ENCODE results near the gene TLE1.

TLE1 gene

GRCh38 chr9:81538890-81539289 lies 150.5 kb downstream of the TLE1 start:
- no peak overlapping the region for H3K4me3 ChIP-seq (ENCODE audit: insufficient read depth in 1 of 2, low read depth in 1 of 2, low read length in 2 of 2)
- no peak overlapping the region for H3K23ac ChIP-seq (ENCODE audit: low read length in 2 of 2)
- no peaks in the 10 kb centered on the region for H3K79me1 ChIP-seq (replicated peaks; ENCODE audit: low read length, poor library complexity, severe bottlenecking)
- H2BK12ac ChIP-seq (ENCODE audit: low read length in 2 of 2), result no peak overlapping the region
- H2AK5ac ChIP-seq (ENCODE audit: low read length, severe bottlenecking), result no peak overlapping the region
- 51% methylated on average over 6 of the region's 6 CpGs for WGBS
- no peak overlapping the region for H3K18ac ChIP-seq (ENCODE audit: low read depth in 1 of 2, low read length in 2 of 2)
- no peak overlapping the region for H3K9ac ChIP-seq (ENCODE audit: low read length)
- H3K14ac ChIP-seq (ENCODE audit: low read length in 2 of 2), result no peak overlapping the region
- H3K27me3 ChIP-seq (ENCODE audit: control insufficient read depth in 1 of 2, insufficient read depth in 1 of 2, low read length in 2 of 2), result peaks cover 0 to 6% of the 10 kb centered on the region in 2 experiments
- H3K4ac ChIP-seq (ENCODE audit: low read depth in 1 of 2, low read length in 2 of 2), result no peak overlapping the region
- peak overlapping the region; percentile 4 for H3K27ac ChIP-seq (ENCODE audit: low read length, poor library complexity, severe bottlenecking)
- H3K4me1 ChIP-seq (ENCODE audit: control insufficient read depth, insufficient read depth, low read depth, low read length), result peaks cover 11% of the 10 kb centered on the region
- no peak overlapping the region for H2AFZ ChIP-seq (ENCODE audit: low read depth, low read length)
- no peak overlapping the region for H3K4me2 ChIP-seq (ENCODE audit: low read length, poor library complexity, severe bottlenecking)
- H2BK120ac ChIP-seq (ENCODE audit: low read depth, low read length), result no peak overlapping the region
- no peak overlapping the region for H2BK15ac ChIP-seq (ENCODE audit: low read depth, poor library complexity, severe bottlenecking)
- H2BK5ac ChIP-seq (ENCODE audit: low read depth, low read length, poor library complexity, severe bottlenecking), result no peak overlapping the region
- H3K36me3 ChIP-seq (ENCODE audit: control insufficient read depth in 1 of 2, insufficient read depth in 2 of 2, low read depth in 1 of 2, low read length in 2 of 2), result no peaks in the 10 kb centered on the region
- no peak overlapping the region for H4K8ac ChIP-seq (ENCODE audit: low read length)
- H3K9me3 ChIP-seq (ENCODE audit: control insufficient read depth, low read length), result no peaks in the 10 kb centered on the region
- no peak for DNase-seq
- H4K91ac ChIP-seq (ENCODE audit: low read length), result no peak overlapping the region

DNA sequence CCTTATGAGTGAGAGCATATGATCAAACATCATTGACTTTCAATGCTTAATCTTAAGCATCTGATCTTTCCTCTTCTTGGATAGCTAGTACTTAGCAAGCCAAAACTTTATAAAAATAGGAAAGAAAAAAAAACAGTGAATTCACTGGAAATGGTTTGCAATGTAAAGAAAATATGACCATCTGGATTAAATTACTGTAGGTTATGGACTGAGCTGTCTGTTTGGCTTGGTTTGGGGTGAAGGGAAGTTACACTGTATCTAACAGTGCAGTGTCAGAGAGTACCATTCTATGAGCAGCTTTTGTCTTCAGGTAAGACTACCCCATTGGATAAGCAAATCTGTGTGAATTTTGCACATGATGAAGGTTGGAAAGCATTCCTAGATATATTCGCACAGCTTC lies 151.4 kb downstream of the TLE1 start:
- Histone ChIP-seq H3K27me3 (ENCODE audit: control insufficient read depth in 1 of 2, insufficient read depth in 1 of 2, low read length in 2 of 2) (peaks cover 0 to 6% of the 10 kb centered on the region in 2 experiments), H3K4me1 (ENCODE audit: control insufficient read depth, insufficient read depth, low read depth, low read length) (peaks cover 8% of the 10 kb centered on the region), H2BK120ac (ENCODE audit: low read depth, low read length) (no peak overlapping the region), H2BK15ac (ENCODE audit: low read depth, poor library complexity, severe bottlenecking) (no peak overlapping the region), H3K4me2 (ENCODE audit: low read length, poor library complexity, severe bottlenecking) (no peak overlapping the region), H3K18ac (ENCODE audit: low read depth in 1 of 2, low read length in 2 of 2) (no peak overlapping the region), H3K27ac (ENCODE audit: low read length, poor library complexity, severe bottlenecking) (no peak overlapping the region), H2BK12ac (ENCODE audit: low read length in 2 of 2) (no peak overlapping the region), H3K36me3 (ENCODE audit: control insufficient read depth in 1 of 2, insufficient read depth in 2 of 2, low read depth in 1 of 2, low read length in 2 of 2) (no peaks in the 10 kb centered on the region), H3K4me3 (ENCODE audit: insufficient read depth in 1 of 2, low read depth in 1 of 2, low read length in 2 of 2) (no peak overlapping the region), H2AK5ac (ENCODE audit: low read length, severe bottlenecking) (no peak overlapping the region), H4K8ac (ENCODE audit: low read length) (no peak overlapping the region), H3K14ac (ENCODE audit: low read length in 2 of 2) (no peak overlapping the region), H3K9ac (ENCODE audit: low read length) (no peak overlapping the region), H3K79me1 (replicated peaks; ENCODE audit: low read length, poor library complexity, severe bottlenecking) (no peaks in the 10 kb centered on the region), H2AFZ (ENCODE audit: low read depth, low read length) (no peak overlapping the region), H2BK5ac (ENCODE audit: low read depth, low read length, poor library complexity, severe bottlenecking) (no peak overlapping the region), H3K4ac (ENCODE audit: low read depth in 1 of 2, low read length in 2 of 2) (no peak overlapping the region), H4K91ac (ENCODE audit: low read length) (no peak overlapping the region), H3K23ac (ENCODE audit: low read length in 2 of 2) (no peak overlapping the region), H3K9me3 (ENCODE audit: control insufficient read depth, low read length) (no peaks in the 10 kb centered on the region)
- 100% methylated on average over 1 of the region's 1 CpG for WGBS
- DNase-seq, result no peak

DNA sequence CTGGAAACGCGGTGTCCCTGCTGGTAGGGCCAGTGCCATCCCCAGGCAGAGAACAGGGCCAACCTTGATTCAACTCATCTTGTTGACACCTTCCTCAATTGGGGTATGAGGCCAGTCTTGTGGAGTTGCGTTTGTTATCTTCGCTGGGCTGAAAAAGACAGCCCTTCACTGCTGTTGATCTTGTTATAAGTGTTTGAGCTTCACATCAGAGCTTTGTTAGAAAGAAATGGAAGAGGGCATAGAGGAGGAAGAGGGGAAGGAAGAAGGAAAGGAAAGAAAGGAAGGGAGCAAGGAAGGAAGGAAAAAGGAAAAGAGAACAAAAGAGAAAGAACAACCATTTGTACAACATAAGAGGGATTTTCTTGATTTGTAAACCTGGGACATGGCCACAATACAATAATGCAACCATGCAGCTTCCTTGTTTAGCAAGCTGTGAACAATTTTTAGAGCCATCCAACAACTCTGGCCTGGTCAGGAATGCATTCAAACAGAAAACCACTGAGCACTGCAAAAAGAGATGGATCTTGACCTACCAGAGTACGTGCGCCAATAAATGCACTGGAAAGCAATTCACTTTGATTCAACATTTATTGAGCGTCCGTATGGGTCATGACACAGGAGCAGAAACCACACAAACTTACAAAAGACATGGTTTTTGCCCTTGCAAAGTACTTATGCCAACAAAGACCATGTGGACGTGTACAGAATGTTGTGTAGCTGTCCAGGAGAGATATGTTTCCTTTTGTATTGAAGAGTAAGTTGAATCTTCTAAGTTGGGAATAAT lies 152.9 kb downstream of the TLE1 start:
- no peak overlapping the region for H3K4me2 ChIP-seq (ENCODE audit: low read length, poor library complexity, severe bottlenecking)
- no peak overlapping the region for H2BK5ac ChIP-seq (ENCODE audit: low read depth, low read length, poor library complexity, severe bottlenecking)
- H2BK120ac ChIP-seq (ENCODE audit: low read depth, low read length), result no peak overlapping the region
- no peak overlapping the region for H2BK15ac ChIP-seq (ENCODE audit: low read depth, poor library complexity, severe bottlenecking)
- peak overlapping the region in 1 of 2 experiments; percentile 88 for H3K18ac ChIP-seq (ENCODE audit: low read depth in 1 of 2, low read length in 2 of 2)
- peaks cover 0 to 6% of the 10 kb centered on the region in 2 experiments for H3K27me3 ChIP-seq (ENCODE audit: control insufficient read depth in 1 of 2, insufficient read depth in 1 of 2, low read length in 2 of 2)
- no peaks in the 10 kb centered on the region for H3K9me3 ChIP-seq (ENCODE audit: control insufficient read depth, low read length)
- H3K4me3 ChIP-seq (ENCODE audit: insufficient read depth in 1 of 2, low read depth in 1 of 2, low read length in 2 of 2), result no peak overlapping the region
- H3K14ac ChIP-seq (ENCODE audit: low read length in 2 of 2), result peak overlapping the region in 1 of 2 experiments; percentile 28
- no peak overlapping the region for H3K9ac ChIP-seq (ENCODE audit: low read length)
- H4K8ac ChIP-seq (ENCODE audit: low read length), result no peak overlapping the region
- WGBS, result 96% methylated on average over 9 of the region's 9 CpGs
- DNase-seq, result no peak
- H2BK12ac ChIP-seq (ENCODE audit: low read length in 2 of 2), result peak overlapping the region; percentile 6 to 75
- H2AFZ ChIP-seq (ENCODE audit: low read depth, low read length), result no peak overlapping the region
- H4K91ac ChIP-seq (ENCODE audit: low read length), result no peak overlapping the region
- H3K79me1 ChIP-seq (replicated peaks; ENCODE audit: low read length, poor library complexity, severe bottlenecking), result no peaks in the 10 kb centered on the region
- H3K23ac ChIP-seq (ENCODE audit: low read length in 2 of 2), result no peak overlapping the region
- H3K4me1 ChIP-seq (ENCODE audit: control insufficient read depth, insufficient read depth, low read depth, low read length), result peaks cover 8% of the 10 kb centered on the region
- no peak overlapping the region for H3K27ac ChIP-seq (ENCODE audit: low read length, poor library complexity, severe bottlenecking)
- H2AK5ac ChIP-seq (ENCODE audit: low read length, severe bottlenecking), result peak overlapping the region; percentile 49
- H3K36me3 ChIP-seq (ENCODE audit: control insufficient read depth in 1 of 2, insufficient read depth in 2 of 2, low read depth in 1 of 2, low read length in 2 of 2), result no peaks in the 10 kb centered on the region
- peak overlapping the region in 1 of 2 experiments; percentile 55 for H3K4ac ChIP-seq (ENCODE audit: low read depth in 1 of 2, low read length in 2 of 2)

GRCh38 chr9:81535542-81536241 lies 153.7 kb downstream of the TLE1 start:
- H2BK5ac ChIP-seq (ENCODE audit: low read depth, low read length, poor library complexity, severe bottlenecking), result no peak overlapping the region
- no peak overlapping the region for H3K23ac ChIP-seq (ENCODE audit: low read length in 2 of 2)
- no peak overlapping the region for H4K91ac ChIP-seq (ENCODE audit: low read length)
- no peak overlapping the region for H3K4me2 ChIP-seq (ENCODE audit: low read length, poor library complexity, severe bottlenecking)
- H2BK12ac ChIP-seq (ENCODE audit: low read length in 2 of 2), result peak overlapping the region; percentile 6 to 75
- H3K18ac ChIP-seq (ENCODE audit: low read depth in 1 of 2, low read length in 2 of 2), result peak overlapping the region in 1 of 2 experiments; percentile 88
- H3K9me3 ChIP-seq (ENCODE audit: control insufficient read depth, low read length), result no peaks in the 10 kb centered on the region
- H2BK15ac ChIP-seq (ENCODE audit: low read depth, poor library complexity, severe bottlenecking), result no peak overlapping the region
- H3K27ac ChIP-seq (ENCODE audit: low read length, poor library complexity, severe bottlenecking), result peak overlapping the region; percentile 15
- WGBS, result 72% methylated on average over 6 of the region's 9 CpGs
- H3K79me1 ChIP-seq (replicated peaks; ENCODE audit: low read length, poor library complexity, severe bottlenecking), result no peaks in the 10 kb centered on the region
- no peak overlapping the region for H3K14ac ChIP-seq (ENCODE audit: low read length in 2 of 2)
- no peak overlapping the region for H2AFZ ChIP-seq (ENCODE audit: low read depth, low read length)
- H2AK5ac ChIP-seq (ENCODE audit: low read length, severe bottlenecking), result peak overlapping the region; percentile 14
- peak; percentile 93 for DNase-seq
- H3K27me3 ChIP-seq (ENCODE audit: control insufficient read depth in 1 of 2, insufficient read depth in 1 of 2, low read length in 2 of 2), result peaks cover 0 to 6% of the 10 kb centered on the region in 2 experiments
- peaks cover 8% of the 10 kb centered on the region for H3K4me1 ChIP-seq (ENCODE audit: control insufficient read depth, insufficient read depth, low read depth, low read length)
- peak overlapping the region in 1 of 2 experiments; percentile 55 for H3K4ac ChIP-seq (ENCODE audit: low read depth in 1 of 2, low read length in 2 of 2)
- H2BK120ac ChIP-seq (ENCODE audit: low read depth, low read length), result no peak overlapping the region
- no peak overlapping the region for H4K8ac ChIP-seq (ENCODE audit: low read length)
- H3K4me3 ChIP-seq (ENCODE audit: insufficient read depth in 1 of 2, low read depth in 1 of 2, low read length in 2 of 2), result no peak overlapping the region
- no peaks in the 10 kb centered on the region for H3K36me3 ChIP-seq (ENCODE audit: control insufficient read depth in 1 of 2, insufficient read depth in 2 of 2, low read depth in 1 of 2, low read length in 2 of 2)
- H3K9ac ChIP-seq (ENCODE audit: low read length), result no peak overlapping the region

Data from mesenchymal stem cell (in vitro differentiated cells and primary cell).